GM23338 (cell line): ENCODE results near the gene CRADD. TPM values are rescaled to one million over a fixed set of nuclear protein-coding genes. Genes with fewer than 3 reads are reported as not detected.

ENCODE experiments used
- ATAC-seq: fragments of 200-7000 bp; cut with Tn5 transposase; 3 replicates; pipeline ENCODE4 v1.9.1; 2020
- DNase-seq: peaks from one replicate; pipeline ENCODE4 v3.0.0-alpha.2; 2015; ENCODE audit warnings: low spot score
- H2AFZ ChIP-seq: fragments of 200-600 bp; sonication (generic); 2 replicates; pipeline ENCODE4 v1.8.0; 2016; ENCODE audit warnings: antibody characterized with exemption, mild to moderate bottlenecking, moderate library complexity
- H3F3A ChIP-seq: fragments of 200-600 bp; sonication (generic); replicated peaks from 2 replicates; pipeline ENCODE4 v1.8.0; 2017; ENCODE audit warnings: antibody characterized with exemption, mixed run types, low read depth
- H3K27ac ChIP-seq: fragments of 200-600 bp; sonication (generic); 2 replicates; pipeline ENCODE4 v1.6.1; 2016; ENCODE audit warnings: low read depth
- H3K27me3 ChIP-seq: fragments of 200-600 bp; sonication (generic); 2 replicates; pipeline ENCODE4 v1.8.0; 2016; ENCODE audit warnings: mild to moderate bottlenecking, mixed run types, moderate library complexity; ENCODE audit not compliant: insufficient read depth
- H3K36me3 ChIP-seq: fragments of 200-600 bp; sonication (generic); 2 replicates; pipeline ENCODE4 v1.8.0; 2016; ENCODE audit warnings: mild to moderate bottlenecking; ENCODE audit not compliant: insufficient read depth
- H3K4me1 ChIP-seq: fragments of 200-600 bp; sonication (generic); 2 replicates; pipeline ENCODE4 v1.8.0; 2016; ENCODE audit warnings: mild to moderate bottlenecking, moderate library complexity; ENCODE audit not compliant: insufficient read depth
- H3K4me2 ChIP-seq: fragments of 200-600 bp; sonication (generic); 2 replicates; pipeline ENCODE4 v1.7.1; 2017; ENCODE audit warnings: mixed run types
- H3K4me3 ChIP-seq: fragments of 200-600 bp; sonication (generic); 2 replicates; pipeline ENCODE4 v1.6.1; 2016; ENCODE audit warnings: mixed run types
- H3K79me2 ChIP-seq: fragments of 200-600 bp; sonication (generic); replicated peaks from 2 replicates; pipeline ENCODE4 v1.8.0; 2017; ENCODE audit warnings: mild to moderate bottlenecking; ENCODE audit not compliant: insufficient read depth
- H3K9me2 ChIP-seq: fragments of 200-600 bp; sonication (generic); 2 replicates; pipeline ENCODE4 v1.8.0; 2017; ENCODE audit not compliant: insufficient read depth
- H4K20me1 ChIP-seq: fragments of 200-600 bp; sonication (generic); replicated peaks from 2 replicates; pipeline ENCODE4 v1.8.0; 2017; ENCODE audit warnings: mild to moderate bottlenecking; ENCODE audit not compliant: insufficient read depth
- H3K27ac Mint-ChIP-seq: 2 replicates; pipeline ENCODE4 v1.8.0; 2020; ENCODE audit warnings: inconsistent platforms, mild to moderate bottlenecking, moderate library complexity, mixed read lengths
- H3K27me3 Mint-ChIP-seq: 3 replicates; pipeline ENCODE4 v1.8.0; 2022; ENCODE audit warnings: low read depth, mild to moderate bottlenecking, moderate library complexity, mixed read lengths, inconsistent platforms; ENCODE audit not compliant: insufficient read depth, poor library complexity
- H3K36me3 Mint-ChIP-seq: 3 replicates; pipeline ENCODE4 v1.8.0; 2021; ENCODE audit warnings: low read depth, mild to moderate bottlenecking, inconsistent platforms, moderate library complexity, mixed read lengths
- H3K4me1 Mint-ChIP-seq: 3 replicates; pipeline ENCODE4 v1.8.0; 2020; ENCODE audit warnings: mild to moderate bottlenecking, inconsistent platforms, mixed read lengths
- H3K4me3 Mint-ChIP-seq: 3 replicates; pipeline ENCODE4 v1.8.0; 2021; ENCODE audit warnings: moderate library complexity, mild to moderate bottlenecking, inconsistent platforms, mixed read lengths
- H3K9me3 Mint-ChIP-seq: 3 replicates; pipeline ENCODE4 v1.8.0; 2020; ENCODE audit warnings: moderate library complexity, mild to moderate bottlenecking, inconsistent platforms, mixed read lengths
- CREB1 ChIP-seq: fragments of 250-450 bp; sonication (Bioruptor Pico); IDR thresholded peaks from 2 replicates; pipeline ENCODE4 v1.5.0; 2020; ENCODE audit warnings: low read depth, mild to moderate bottlenecking, moderate library complexity
- EZH2 ChIP-seq: fragments of 200-600 bp; sonication (generic); IDR thresholded peaks from one replicate; pipeline ENCODE4 v1.8.0; 2017; ENCODE audit warnings: antibody characterized with exemption, mild to moderate bottlenecking, low read depth; ENCODE audit not compliant: unreplicated experiment
- EZH2phosphoT487 ChIP-seq: fragments of 200-600 bp; sonication (generic); IDR thresholded peaks from one replicate; pipeline ENCODE4 v1.8.1; 2018; ENCODE audit warnings: antibody characterized with exemption; ENCODE audit not compliant: unreplicated experiment
- JUNB ChIP-seq: IDR thresholded peaks from one replicate; pipeline ENCODE4 v1.6.1; 2016; ENCODE audit warnings: antibody characterized with exemption; ENCODE audit not compliant: unreplicated experiment
- NANOG ChIP-seq: IDR thresholded peaks from 2 replicates; pipeline ENCODE4 v1.6.1; 2016; ENCODE audit warnings: antibody characterized with exemption, borderline replicate concordance
- POLR2AphosphoS5 ChIP-seq: IDR thresholded peaks from 2 replicates; pipeline ENCODE4 v1.6.1; 2016; ENCODE audit warnings: antibody characterized with exemption, low read depth
- STAT1 ChIP-seq: IDR thresholded peaks from one replicate; pipeline ENCODE4 v1.6.1; 2016; ENCODE audit warnings: antibody characterized with exemption; ENCODE audit not compliant: unreplicated experiment
- ZNF114 ChIP-seq: fragments of 250-450 bp; sonication (Bioruptor Pico); IDR thresholded peaks from 2 replicates; pipeline ENCODE4 v1.5.0; 2020; ENCODE audit warnings: mild to moderate bottlenecking, moderate library complexity
- ZNF331 ChIP-seq: fragments of 250-450 bp; sonication (Bioruptor Pico); IDR thresholded peaks from 2 replicates; pipeline ENCODE4 v1.5.0; 2020; ENCODE audit warnings: low read depth, mild to moderate bottlenecking, moderate library complexity
- polyA plus RNA-seq: library from polyadenylated mRNA; unstranded; fragments of >200 nt; fragmentation: Nextera tagmentation; extraction: Ambion mirVana; gene quantifications from 2 replicates; pipeline ENCODE4 v1.2.1, GENCODE V29; 2016
- total RNA-seq: library from RNA; depleted of rRNA; stranded (reverse); fragments of >200 nt; shearing (Covaris generic); gene quantifications from 2 replicates; pipeline ENCODE4 v1.2.3, GENCODE V29; 2014
- TF ChIP-seq, protein P1 (sequence below): IDR thresholded peaks from 2 replicates; pipeline ENCODE4 v1.6.1; 2016; ENCODE audit warnings: antibody characterized with exemption
- TF ChIP-seq, protein P2 (sequence below): fragments of 250-450 bp; sonication (Bioruptor Pico); IDR thresholded peaks from 2 replicates; pipeline ENCODE4 v1.5.0; 2020; ENCODE audit warnings: mild to moderate bottlenecking, moderate library complexity
- TF ChIP-seq, protein P3 (sequence below): IDR thresholded peaks from one replicate; pipeline ENCODE4 v1.6.1; 2018; ENCODE audit warnings: antibody characterized with exemption; ENCODE audit not compliant: unreplicated experiment
- TF ChIP-seq, protein P4 (sequence below), 2 experiments: fragments of 200-600 bp in 1 of 2; sonication (generic) in 1 of 2; conservative IDR thresholded peaks; 2 replicates each; pipeline versions ENCODE4 v1.5.1 to v1.6.1; 2016 to 2017; ENCODE audit warnings: antibody characterized with exemption in 2 of 2, low read depth in 2 of 2, mild to moderate bottlenecking in 2 of 2, moderate library complexity in 1 of 2

The CRADD gene
- total and polyA plus RNA-seq, 2 experiments from 2014 or later: 6.3 to 27.9 TPM

- DNase-seq: no peak
Measured at GRCh38 chr12:93638095-93638494, 39.1 kb upstream of the CRADD start.

More at GRCh38 chr12:93638095-93638494, 39.1 kb upstream of the CRADD start:
- no peaks in the 10 kb centered on the region for H4K20me1 ChIP-seq
- Mint-ChIP-seq H3K27ac (no peak overlapping the region), H3K9me3 (peaks cover 2% of the 10 kb centered on the region; the same call in 2 of the 3 replicates), H3K4me3 (no peak overlapping the region), H3K36me3 (peaks cover 1% of the 10 kb centered on the region; the same call in 1 of the 3 replicates), H3K4me1 (peaks cover 3% of the 10 kb centered on the region; the same call in 2 of the 3 replicates), H3K27me3 (no peaks in the 10 kb centered on the region)
- H3K27ac ChIP-seq: no peak overlapping the region
- ATAC-seq: no peak
- H3K4me1 ChIP-seq: no peaks in the 10 kb centered on the region; the same call in 1 of the 2 replicates
- H3K27me3 ChIP-seq: no peaks in the 10 kb centered on the region
- TF ChIP-seq CREB1: no peak
- TF ChIP-seq, protein P1, sequence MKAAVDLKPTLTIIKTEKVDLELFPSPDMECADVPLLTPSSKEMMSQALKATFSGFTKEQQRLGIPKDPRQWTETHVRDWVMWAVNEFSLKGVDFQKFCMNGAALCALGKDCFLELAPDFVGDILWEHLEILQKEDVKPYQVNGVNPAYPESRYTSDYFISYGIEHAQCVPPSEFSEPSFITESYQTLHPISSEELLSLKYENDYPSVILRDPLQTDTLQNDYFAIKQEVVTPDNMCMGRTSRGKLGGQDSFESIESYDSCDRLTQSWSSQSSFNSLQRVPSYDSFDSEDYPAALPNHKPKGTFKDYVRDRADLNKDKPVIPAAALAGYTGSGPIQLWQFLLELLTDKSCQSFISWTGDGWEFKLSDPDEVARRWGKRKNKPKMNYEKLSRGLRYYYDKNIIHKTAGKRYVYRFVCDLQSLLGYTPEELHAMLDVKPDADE: no peak
- no peak for TF ChIP-seq ZNF331
- TF ChIP-seq, protein P2, sequence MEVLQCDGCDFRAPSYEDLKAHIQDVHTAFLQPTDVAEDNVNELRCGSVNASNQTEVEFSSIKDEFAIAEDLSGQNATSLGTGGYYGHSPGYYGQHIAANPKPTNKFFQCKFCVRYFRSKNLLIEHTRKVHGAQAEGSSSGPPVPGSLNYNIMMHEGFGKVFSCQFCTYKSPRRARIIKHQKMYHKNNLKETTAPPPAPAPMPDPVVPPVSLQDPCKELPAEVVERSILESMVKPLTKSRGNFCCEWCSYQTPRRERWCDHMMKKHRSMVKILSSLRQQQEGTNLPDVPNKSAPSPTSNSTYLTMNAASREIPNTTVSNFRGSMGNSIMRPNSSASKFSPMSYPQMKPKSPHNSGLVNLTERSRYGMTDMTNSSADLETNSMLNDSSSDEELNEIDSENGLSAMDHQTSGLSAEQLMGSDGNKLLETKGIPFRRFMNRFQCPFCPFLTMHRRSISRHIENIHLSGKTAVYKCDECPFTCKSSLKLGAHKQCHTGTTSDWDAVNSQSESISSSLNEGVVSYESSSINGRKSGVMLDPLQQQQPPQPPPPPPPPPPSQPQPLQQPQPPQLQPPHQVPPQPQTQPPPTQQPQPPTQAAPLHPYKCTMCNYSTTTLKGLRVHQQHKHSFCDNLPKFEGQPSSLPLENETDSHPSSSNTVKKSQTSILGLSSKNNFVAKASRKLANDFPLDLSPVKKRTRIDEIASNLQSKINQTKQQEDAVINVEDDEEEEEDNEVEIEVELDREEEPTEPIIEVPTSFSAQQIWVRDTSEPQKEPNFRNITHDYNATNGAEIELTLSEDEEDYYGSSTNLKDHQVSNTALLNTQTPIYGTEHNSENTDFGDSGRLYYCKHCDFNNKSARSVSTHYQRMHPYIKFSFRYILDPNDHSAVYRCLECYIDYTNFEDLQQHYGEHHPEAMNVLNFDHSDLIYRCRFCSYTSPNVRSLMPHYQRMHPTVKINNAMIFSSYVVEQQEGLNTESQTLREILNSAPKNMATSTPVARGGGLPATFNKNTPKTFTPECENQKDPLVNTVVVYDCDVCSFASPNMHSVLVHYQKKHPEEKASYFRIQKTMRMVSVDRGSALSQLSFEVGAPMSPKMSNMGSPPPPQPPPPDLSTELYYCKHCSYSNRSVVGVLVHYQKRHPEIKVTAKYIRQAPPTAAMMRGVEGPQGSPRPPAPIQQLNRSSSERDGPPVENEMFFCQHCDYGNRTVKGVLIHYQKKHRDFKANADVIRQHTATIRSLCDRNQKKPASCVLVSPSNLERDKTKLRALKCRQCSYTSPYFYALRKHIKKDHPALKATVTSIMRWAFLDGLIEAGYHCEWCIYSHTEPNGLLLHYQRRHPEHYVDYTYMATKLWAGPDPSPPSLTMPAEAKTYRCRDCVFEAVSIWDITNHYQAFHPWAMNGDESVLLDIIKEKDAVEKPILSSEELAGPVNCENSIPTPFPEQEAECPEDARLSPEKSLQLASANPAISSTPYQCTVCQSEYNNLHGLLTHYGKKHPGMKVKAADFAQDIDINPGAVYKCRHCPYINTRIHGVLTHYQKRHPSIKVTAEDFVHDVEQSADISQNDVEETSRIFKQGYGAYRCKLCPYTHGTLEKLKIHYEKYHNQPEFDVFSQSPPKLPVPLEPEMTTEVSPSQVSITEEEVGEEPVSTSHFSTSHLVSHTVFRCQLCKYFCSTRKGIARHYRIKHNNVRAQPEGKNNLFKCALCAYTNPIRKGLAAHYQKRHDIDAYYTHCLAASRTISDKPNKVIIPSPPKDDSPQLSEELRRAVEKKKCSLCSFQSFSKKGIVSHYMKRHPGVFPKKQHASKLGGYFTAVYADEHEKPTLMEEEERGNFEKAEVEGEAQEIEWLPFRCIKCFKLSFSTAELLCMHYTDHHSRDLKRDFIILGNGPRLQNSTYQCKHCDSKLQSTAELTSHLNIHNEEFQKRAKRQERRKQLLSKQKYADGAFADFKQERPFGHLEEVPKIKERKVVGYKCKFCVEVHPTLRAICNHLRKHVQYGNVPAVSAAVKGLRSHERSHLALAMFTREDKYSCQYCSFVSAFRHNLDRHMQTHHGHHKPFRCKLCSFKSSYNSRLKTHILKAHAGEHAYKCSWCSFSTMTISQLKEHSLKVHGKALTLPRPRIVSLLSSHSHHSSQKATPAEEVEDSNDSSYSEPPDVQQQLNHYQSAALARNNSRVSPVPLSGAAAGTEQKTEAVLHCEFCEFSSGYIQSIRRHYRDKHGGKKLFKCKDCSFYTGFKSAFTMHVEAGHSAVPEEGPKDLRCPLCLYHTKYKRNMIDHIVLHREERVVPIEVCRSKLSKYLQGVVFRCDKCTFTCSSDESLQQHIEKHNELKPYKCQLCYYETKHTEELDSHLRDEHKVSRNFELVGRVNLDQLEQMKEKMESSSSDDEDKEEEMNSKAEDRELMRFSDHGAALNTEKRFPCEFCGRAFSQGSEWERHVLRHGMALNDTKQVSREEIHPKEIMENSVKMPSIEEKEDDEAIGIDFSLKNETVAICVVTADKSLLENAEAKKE (CRISPR knock-in tag): no peak
- TF ChIP-seq ZNF114 (CRISPR knock-in tag): no peak
- no peak for TF ChIP-seq NANOG
- no peak for TF ChIP-seq POLR2AphosphoS5
- no peak for TF ChIP-seq EZH2
- TF ChIP-seq, protein P3, sequence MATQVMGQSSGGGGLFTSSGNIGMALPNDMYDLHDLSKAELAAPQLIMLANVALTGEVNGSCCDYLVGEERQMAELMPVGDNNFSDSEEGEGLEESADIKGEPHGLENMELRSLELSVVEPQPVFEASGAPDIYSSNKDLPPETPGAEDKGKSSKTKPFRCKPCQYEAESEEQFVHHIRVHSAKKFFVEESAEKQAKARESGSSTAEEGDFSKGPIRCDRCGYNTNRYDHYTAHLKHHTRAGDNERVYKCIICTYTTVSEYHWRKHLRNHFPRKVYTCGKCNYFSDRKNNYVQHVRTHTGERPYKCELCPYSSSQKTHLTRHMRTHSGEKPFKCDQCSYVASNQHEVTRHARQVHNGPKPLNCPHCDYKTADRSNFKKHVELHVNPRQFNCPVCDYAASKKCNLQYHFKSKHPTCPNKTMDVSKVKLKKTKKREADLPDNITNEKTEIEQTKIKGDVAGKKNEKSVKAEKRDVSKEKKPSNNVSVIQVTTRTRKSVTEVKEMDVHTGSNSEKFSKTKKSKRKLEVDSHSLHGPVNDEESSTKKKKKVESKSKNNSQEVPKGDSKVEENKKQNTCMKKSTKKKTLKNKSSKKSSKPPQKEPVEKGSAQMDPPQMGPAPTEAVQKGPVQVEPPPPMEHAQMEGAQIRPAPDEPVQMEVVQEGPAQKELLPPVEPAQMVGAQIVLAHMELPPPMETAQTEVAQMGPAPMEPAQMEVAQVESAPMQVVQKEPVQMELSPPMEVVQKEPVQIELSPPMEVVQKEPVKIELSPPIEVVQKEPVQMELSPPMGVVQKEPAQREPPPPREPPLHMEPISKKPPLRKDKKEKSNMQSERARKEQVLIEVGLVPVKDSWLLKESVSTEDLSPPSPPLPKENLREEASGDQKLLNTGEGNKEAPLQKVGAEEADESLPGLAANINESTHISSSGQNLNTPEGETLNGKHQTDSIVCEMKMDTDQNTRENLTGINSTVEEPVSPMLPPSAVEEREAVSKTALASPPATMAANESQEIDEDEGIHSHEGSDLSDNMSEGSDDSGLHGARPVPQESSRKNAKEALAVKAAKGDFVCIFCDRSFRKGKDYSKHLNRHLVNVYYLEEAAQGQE: no peak
- no peak for TF ChIP-seq EZH2phosphoT487
- no peak for TF ChIP-seq STAT1
- TF ChIP-seq, protein P4, sequence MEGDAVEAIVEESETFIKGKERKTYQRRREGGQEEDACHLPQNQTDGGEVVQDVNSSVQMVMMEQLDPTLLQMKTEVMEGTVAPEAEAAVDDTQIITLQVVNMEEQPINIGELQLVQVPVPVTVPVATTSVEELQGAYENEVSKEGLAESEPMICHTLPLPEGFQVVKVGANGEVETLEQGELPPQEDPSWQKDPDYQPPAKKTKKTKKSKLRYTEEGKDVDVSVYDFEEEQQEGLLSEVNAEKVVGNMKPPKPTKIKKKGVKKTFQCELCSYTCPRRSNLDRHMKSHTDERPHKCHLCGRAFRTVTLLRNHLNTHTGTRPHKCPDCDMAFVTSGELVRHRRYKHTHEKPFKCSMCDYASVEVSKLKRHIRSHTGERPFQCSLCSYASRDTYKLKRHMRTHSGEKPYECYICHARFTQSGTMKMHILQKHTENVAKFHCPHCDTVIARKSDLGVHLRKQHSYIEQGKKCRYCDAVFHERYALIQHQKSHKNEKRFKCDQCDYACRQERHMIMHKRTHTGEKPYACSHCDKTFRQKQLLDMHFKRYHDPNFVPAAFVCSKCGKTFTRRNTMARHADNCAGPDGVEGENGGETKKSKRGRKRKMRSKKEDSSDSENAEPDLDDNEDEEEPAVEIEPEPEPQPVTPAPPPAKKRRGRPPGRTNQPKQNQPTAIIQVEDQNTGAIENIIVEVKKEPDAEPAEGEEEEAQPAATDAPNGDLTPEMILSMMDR (conservative IDR thresholded peaks at IDR 0.05; ENCODE audit: low read depth in 2 of 2): no peak
- no peak for TF ChIP-seq JUNB
- peaks cover 11% of the 10 kb centered on the region for H3K9me2 ChIP-seq
- H2AFZ ChIP-seq: peak overlapping the region; percentile 40; the same call in 1 of the 2 replicates
- H3K79me2 ChIP-seq: no peaks in the 10 kb centered on the region
- no peaks in the 10 kb centered on the region for H3K36me3 ChIP-seq
- H3K4me3 ChIP-seq: no peak overlapping the region
- H3F3A ChIP-seq: no peaks in the 10 kb centered on the region
- H3K4me2 ChIP-seq: no peak overlapping the region
